Measurements from ENCODE around the gene BOC. TPM values are rescaled to one million over a fixed set of nuclear protein-coding genes. Genes with fewer than 3 reads are reported as not detected.

BOC gene
- total RNA-seq, 2 donors from 2014 or later: 23.4 to 33.4 TPM

- Histone ChIP-seq H3K4me1 (ENCODE audit: control insufficient read depth in 1 of 2, low read depth in 2 of 2) (peaks cover 18 to 44% of the 10 kb centered on the region in 2 donors), H3K4me3 (no peak overlapping the region), H3K27me3 (replicated peaks; ENCODE audit: insufficient read depth) (no peaks in the 10 kb centered on the region), H3K36me3 (no peaks in the 10 kb centered on the region), H3K9me3 (no peaks in the 10 kb centered on the region), H3K27ac (no peak overlapping the region)
- DNase-seq (ENCODE audit: low spot score): no peak
- no peak for ATAC-seq (ENCODE audit: insufficient number of reproducible peaks, low FRiP score, low read depth)
- no peak for TF ChIP-seq CTCF (IDR thresholded peaks at IDR 0.05)
Observed at GRCh38 chr3:113250566-113250965, 39.2 kb downstream of the BOC start.

GRCh38 chr3:113251817-113252216 is 40.5 kb downstream of the BOC start:
- DNase-seq (ENCODE audit: low spot score): no peak
- no peaks in the 10 kb centered on the region for H3K27me3 ChIP-seq (replicated peaks; ENCODE audit: insufficient read depth)
- no peak overlapping the region for H3K27ac ChIP-seq
- no peak overlapping the region for H3K4me3 ChIP-seq
- TF ChIP-seq CTCF (IDR thresholded peaks at IDR 0.05): no peak
- ATAC-seq (ENCODE audit: insufficient number of reproducible peaks, low FRiP score, low read depth): no peak
- H3K36me3 ChIP-seq: no peaks in the 10 kb centered on the region
- no peaks in the 10 kb centered on the region for H3K9me3 ChIP-seq
- H3K4me1 ChIP-seq (ENCODE audit: control insufficient read depth in 1 of 2, low read depth in 2 of 2): peaks cover 11 to 32% of the 10 kb centered on the region in 2 donors

GRCh38 chr3:113252553-113252952 is 41.2 kb downstream of the BOC start:
- Histone ChIP-seq H3K27me3 (replicated peaks; ENCODE audit: insufficient read depth) (no peaks in the 10 kb centered on the region), H3K36me3 (no peaks in the 10 kb centered on the region), H3K27ac (no peak overlapping the region), H3K4me1 (ENCODE audit: control insufficient read depth in 1 of 2, low read depth in 2 of 2) (peaks cover 11 to 24% of the 10 kb centered on the region in 2 donors), H3K9me3 (no peaks in the 10 kb centered on the region), H3K4me3 (no peak overlapping the region)
- ATAC-seq (ENCODE audit: insufficient number of reproducible peaks, low FRiP score, low read depth) (no peak), DNase-seq (ENCODE audit: low spot score) (no peak)
- TF ChIP-seq CTCF (IDR thresholded peaks at IDR 0.05): no peak

- no peak for ATAC-seq (ENCODE audit: insufficient number of reproducible peaks, low FRiP score, low read depth)
- Histone ChIP-seq H3K4me1 (ENCODE audit: control insufficient read depth in 1 of 2, low read depth in 2 of 2) (peaks cover 11 to 18% of the 10 kb centered on the region in 2 donors), H3K9me3 (no peaks in the 10 kb centered on the region), H3K4me3 (no peak overlapping the region), H3K36me3 (no peaks in the 10 kb centered on the region), H3K27ac (peak overlapping the region; percentile 23 to 64), H3K27me3 (replicated peaks; ENCODE audit: insufficient read depth) (no peaks in the 10 kb centered on the region)
- no peak for TF ChIP-seq CTCF (IDR thresholded peaks at IDR 0.05)
- no peak for DNase-seq (ENCODE audit: low spot score)
Observed at GRCh38 chr3:113253702-113254101, 42.3 kb downstream of the BOC start.

- ATAC-seq (ENCODE audit: insufficient number of reproducible peaks, low FRiP score, low read depth) (no peak), DNase-seq (ENCODE audit: low spot score) (no peak)
- TF ChIP-seq CTCF (IDR thresholded peaks at IDR 0.05): no peak
- peak overlapping the region; percentile 23 to 64 for H3K27ac ChIP-seq
- no peaks in the 10 kb centered on the region for H3K36me3 ChIP-seq
- H3K27me3 ChIP-seq (replicated peaks; ENCODE audit: insufficient read depth): no peaks in the 10 kb centered on the region
- H3K9me3 ChIP-seq: no peaks in the 10 kb centered on the region
- peaks cover 11 to 21% of the 10 kb centered on the region in 2 donors for H3K4me1 ChIP-seq (ENCODE audit: control insufficient read depth in 1 of 2, low read depth in 2 of 2)
- no peak overlapping the region for H3K4me3 ChIP-seq
Observed at GRCh38 chr3:113254171-113254947, 43.0 kb downstream of the BOC start.

Data from thoracic aorta (tissue), 2 donors.